H1 (cell line): ENCODE measurements around the gene MYO5B. TPM values are rescaled to one million over a fixed set of nuclear protein-coding genes. Genes with fewer than 3 reads are reported as not detected.

Experiments
- EZH2 ChIP-seq: fragments of 200-600 bp; sonication (generic); IDR thresholded peaks from 2 replicates; pipeline ENCODE4 v1.7.1; 2012; ENCODE audit warnings: low read depth, mild to moderate bottlenecking, moderate library complexity, low read length, inconsistent platforms; ENCODE audit not compliant: severe bottlenecking
- RXRA ChIP-seq: IDR thresholded peaks from 2 replicates; pipeline ENCODE4 v1.6.1; 2011; ENCODE audit warnings: low read depth, mild to moderate bottlenecking, low read length, moderate library complexity; ENCODE audit not compliant: insufficient read depth
- SP2 ChIP-seq: IDR thresholded peaks from 2 replicates; pipeline ENCODE4 v1.6.1; 2012; ENCODE audit warnings: mild to moderate bottlenecking, low read length, inconsistent platforms
- polyA plus RNA-seq, 7 experiments: library from polyadenylated mRNA; depleted of rRNA in 3 of 7; stranded (reverse) in 5 of 7; unstranded in 2 of 7; fragments of >200 nt in 5 of 7; fragments of 200-250 nt in 2 of 7; gene quantifications; 1 replicate in 5 of 7; 2 replicates in 1 of 7; 4 replicates in 1 of 7; pipeline versions ENCODE4 v1.2.1 to v1.2.3, GENCODE V29; 2011 to 2013; ENCODE audit warnings: missing spikeins in 2 of 7, mixed read lengths in 2 of 7
- total RNA-seq: library from RNA; stranded (reverse); fragmentation: NEBNext Ultra II Directional; extraction: Animal tissue kit (Norgen Biotek cat#: 25700); gene quantifications from 2 replicates; pipeline ENCODE4 v1.2.1, GENCODE V29; 2021

The MYO5B gene
- total and polyA plus RNA-seq, 2 of the 8 experiments (the other 6 are each of a cell fraction or from before 2014, with no cell fraction given), result 6.4 to 7.7 TPM

DNA sequence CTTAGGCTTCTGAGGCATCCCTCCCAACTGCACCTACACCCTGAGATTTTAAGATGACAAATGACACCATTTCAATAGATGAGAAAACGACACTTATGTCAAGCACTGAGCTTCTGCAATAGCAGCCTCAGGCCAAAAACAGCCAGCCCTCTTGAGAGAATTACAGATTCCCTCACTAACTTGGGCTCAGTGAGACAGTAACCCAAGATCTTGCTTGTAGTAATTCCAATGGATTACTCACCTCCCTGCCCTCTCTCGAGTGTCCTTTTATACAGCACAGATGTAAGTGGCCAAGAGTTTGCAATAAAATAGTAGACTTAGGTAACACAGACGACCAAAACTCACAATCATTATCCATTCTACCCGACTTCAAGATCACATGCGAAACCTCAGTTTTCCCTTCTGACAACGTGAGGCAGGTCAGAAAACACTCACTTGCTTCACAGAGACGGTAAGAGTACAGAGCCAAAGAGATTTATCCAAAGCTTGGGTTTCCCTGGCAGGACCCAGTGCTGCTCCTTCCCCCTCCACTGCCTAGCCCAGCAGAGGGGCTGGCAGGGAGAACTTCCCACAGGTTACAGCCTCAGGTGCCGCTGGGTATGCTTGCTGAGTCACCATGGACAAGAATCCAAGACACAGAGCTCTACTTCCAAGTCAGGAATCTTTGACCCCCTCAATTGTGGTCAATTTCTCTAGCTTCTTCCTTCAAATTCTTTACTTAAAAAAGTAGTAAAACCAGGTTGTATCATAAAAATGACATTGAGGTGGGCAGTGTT is 181.4 kb downstream of the MYO5B start (continued):
- TF ChIP-seq EZH2 (no peak), SP2 (no peak), RXRA (no peak)
- TF ChIP-seq, all 59 proteins: peak for 0
